Naive B cell (primary cell): Measurements from ENCODE around the gene TMOD2. TPM values are rescaled to one million over a fixed set of nuclear protein-coding genes. Genes with fewer than 3 reads are reported as not detected.

Experiments
- ATAC-seq, 2 donors: fragments of 150-1000 bp; cut with Tn5 transposase; 2 replicates each; pipeline ENCODE4 v1.10.0; 2021; ENCODE audit warnings: low read depth in 2 of 2, mild to moderate bottlenecking in 2 of 2, moderate library complexity in 2 of 2
- DNase-seq: peaks from one replicate; pipeline ENCODE4 v3.0.0; 2022
- H3K27ac Mint-ChIP-seq, 6 donors: one replicate each; pipeline ENCODE4 v1.8.0; 2020 to 2022; ENCODE audit warnings: mild to moderate bottlenecking in 6 of 6, mixed read lengths in 6 of 6, moderate library complexity in 5 of 6, inconsistent platforms in 2 of 6
- H3K27me3 Mint-ChIP-seq, 3 donors: one replicate each; pipeline ENCODE4 v1.8.0; 2021 to 2022; ENCODE audit warnings: mixed read lengths in 3 of 3, mild to moderate bottlenecking in 1 of 3
- H3K36me3 Mint-ChIP-seq, 2 donors: one replicate each; pipeline ENCODE4 v1.8.0; 2020 to 2022; ENCODE audit warnings: mixed read lengths in 2 of 2, inconsistent platforms in 1 of 2, mild to moderate bottlenecking in 1 of 2
- H3K4me1 Mint-ChIP-seq, 3 donors: one replicate each; pipeline ENCODE4 v1.8.0; 2020 to 2022; ENCODE audit warnings: mixed read lengths in 3 of 3, inconsistent platforms in 1 of 3, mild to moderate bottlenecking in 1 of 3, moderate library complexity in 1 of 3
- H3K4me3 Mint-ChIP-seq, 8 donors: one replicate each; pipeline ENCODE4 v1.8.0; 2020 to 2022; ENCODE audit warnings: mild to moderate bottlenecking in 8 of 8, mixed read lengths in 8 of 8, moderate library complexity in 8 of 8, inconsistent platforms in 2 of 8
- H3K9me3 Mint-ChIP-seq, 7 donors: one replicate each; pipeline ENCODE4 v1.8.0; 2020 to 2022; ENCODE audit warnings: mixed read lengths in 7 of 7, mild to moderate bottlenecking in 5 of 7, inconsistent platforms in 2 of 7, moderate library complexity in 1 of 7
- polyA plus RNA-seq, 6 donors: library from polyadenylated mRNA; unstranded; fragments of 300-500 nt; fragmentation: Illumina TruSeq; gene quantifications; one replicate each; pipeline ENCODE4 v1.2.3, GENCODE V29; 2021; ENCODE audit warnings: low read depth in 6 of 6

TMOD2 gene
- polyA plus RNA-seq, 6 donors from 2014 or later = 1.4 to 4.1 (median 2.2) TPM

- H3K9me3 Mint-ChIP-seq = peaks cover 5 to 17% (median 13%) of the 10 kb centered on the region in 7 donors
- peaks cover 6 to 11% of the 10 kb centered on the region in 2 donors for H3K36me3 Mint-ChIP-seq
- H3K4me1 Mint-ChIP-seq = peaks cover 7 to 14% (median 11%) of the 10 kb centered on the region in 3 donors
- no peak overlapping the region for H3K27ac Mint-ChIP-seq
- DNase-seq (no peak), ATAC-seq (no peak)
- H3K4me3 Mint-ChIP-seq = peak overlapping the region in 1 of 8 donors; percentile 28
- H3K27me3 Mint-ChIP-seq = peaks cover 0 to 4% (median 0%) of the 10 kb centered on the region in 3 donors
These were observed 74.3 kb downstream of the TMOD2 start for GRCh38 chr15:51825698-51826097.

GRCh38 chr15:51828621-51829375 is 77.4 kb downstream of the TMOD2 start:
- H3K9me3 Mint-ChIP-seq = no peaks in the 10 kb centered on the region
- no peak for DNase-seq
- ATAC-seq = no peak
- peak overlapping the region in 4 of 6 donors; percentile 16 to 93 (median 78) for H3K27ac Mint-ChIP-seq
- peaks cover 30 to 39% (median 35%) of the 10 kb centered on the region in 3 donors for H3K4me1 Mint-ChIP-seq
- no peaks in the 10 kb centered on the region for H3K36me3 Mint-ChIP-seq
- peak overlapping the region; percentile 3 to 97 (median 91) for H3K4me3 Mint-ChIP-seq
- no peaks in the 10 kb centered on the region for H3K27me3 Mint-ChIP-seq

- Mint-ChIP-seq H3K4me1 (peaks cover 30 to 47% (median 40%) of the 10 kb centered on the region in 3 donors), H3K9me3 (no peaks in the 10 kb centered on the region), H3K36me3 (no peaks in the 10 kb centered on the region)
These were observed 78.2 kb downstream of the TMOD2 start, which contains the start of gene TMOD3 for GRCh38 chr15:51829376-51830275. TSS of gene TMOD3 (plus strand) at chr15:51829653. CDS start at chr15:51862885, 33,232 bp downstream.

GRCh38 chr15:51830276-51830806 is 78.9 kb downstream of the TMOD2 start:
- Mint-ChIP-seq H3K4me3 (peak overlapping the region; percentile 89 to 98 (median 96)), H3K36me3 (no peaks in the 10 kb centered on the region), H3K9me3 (no peaks in the 10 kb centered on the region), H3K27me3 (no peaks in the 10 kb centered on the region), H3K4me1 (peaks cover 37 to 55% (median 47%) of the 10 kb centered on the region in 3 donors), H3K27ac (peak overlapping the region; percentile 40 to 93 (median 81))
- ATAC-seq = no peak
- DNase-seq = no peak

More at GRCh38 chr15:51829376-51830275, 78.2 kb downstream of the TMOD2 start, which contains the start of gene TMOD3:
- DNase-seq (peak; percentile 88), ATAC-seq (peak; percentile 89 to 90)
- Mint-ChIP-seq H3K4me3 (peak within 1 kb of the TSS; percentile 89 to 98 (median 96)), H3K27ac (peak within 1 kb of the TSS; percentile 70 to 93 (median 88)), H3K27me3 (no peaks in the 10 kb centered on the region)

- Mint-ChIP-seq H3K27ac (peak overlapping the region in 1 of 6 donors; percentile 12), H3K27me3 (no peaks in the 10 kb centered on the region), H3K4me3 (peak overlapping the region in 1 of 8 donors; percentile 37), H3K4me1 (peaks cover 69 to 87% (median 81%) of the 10 kb centered on the region in 3 donors), H3K36me3 (no peaks in the 10 kb centered on the region), H3K9me3 (no peaks in the 10 kb centered on the region)
- ATAC-seq = no peak
- no peak for DNase-seq
These were observed 82.4 kb downstream of the TMOD2 start for GRCh38 chr15:51833772-51834171.

- no peaks in the 10 kb centered on the region for H3K36me3 Mint-ChIP-seq
- no peak for DNase-seq
These were observed 86.4 kb downstream of the TMOD2 start for GRCh38 chr15:51837792-51838251.

GRCh38 chr15:51838270-51838669 is 86.9 kb downstream of the TMOD2 start:
- Mint-ChIP-seq H3K27ac (peak overlapping the region in 2 of 6 donors; percentile 57 to 87), H3K4me3 (peak overlapping the region in 3 of 8 donors; percentile 1 to 58 (median 39)), H3K36me3 (no peaks in the 10 kb centered on the region), H3K9me3 (no peaks in the 10 kb centered on the region), H3K27me3 (no peaks in the 10 kb centered on the region), H3K4me1 (peaks cover 75 to 87% (median 76%) of the 10 kb centered on the region in 3 donors)
- DNase-seq (no peak), ATAC-seq (no peak)

More at GRCh38 chr15:51837792-51838251, 86.4 kb downstream of the TMOD2 start:
- Mint-ChIP-seq H3K4me1 (peaks cover 72 to 86% (median 73%) of the 10 kb centered on the region in 3 donors), H3K4me3 (peak overlapping the region in 6 of 8 donors; percentile 1 to 58 (median 22)), H3K27ac (peak overlapping the region in 4 of 6 donors; percentile 26 to 87 (median 72)), H3K27me3 (no peaks in the 10 kb centered on the region), H3K9me3 (no peaks in the 10 kb centered on the region)
- peak; percentile 75 to 77 for ATAC-seq

GRCh38 chr15:51840692-51841091 is 89.3 kb downstream of the TMOD2 start:
- ATAC-seq = no peak
- H3K27me3 Mint-ChIP-seq = no peaks in the 10 kb centered on the region
- H3K4me3 Mint-ChIP-seq = no peak overlapping the region
- peaks cover 66 to 79% (median 69%) of the 10 kb centered on the region in 3 donors for H3K4me1 Mint-ChIP-seq
- DNase-seq = no peak
- H3K36me3 Mint-ChIP-seq = no peaks in the 10 kb centered on the region
- no peaks in the 10 kb centered on the region for H3K9me3 Mint-ChIP-seq
- no peak overlapping the region for H3K27ac Mint-ChIP-seq

GRCh38 chr15:51841406-51842040 is 90.1 kb downstream of the TMOD2 start:
- peaks cover 60 to 77% (median 63%) of the 10 kb centered on the region in 3 donors for H3K4me1 Mint-ChIP-seq
- no peak for ATAC-seq
- no peaks in the 10 kb centered on the region for H3K9me3 Mint-ChIP-seq
- DNase-seq = no peak
- H3K4me3 Mint-ChIP-seq = peak overlapping the region in 2 of 8 donors; percentile 5 to 31
- H3K27ac Mint-ChIP-seq = peak overlapping the region in 2 of 6 donors; percentile 56 to 72
- no peaks in the 10 kb centered on the region for H3K27me3 Mint-ChIP-seq
- no peaks in the 10 kb centered on the region for H3K36me3 Mint-ChIP-seq

- DNase-seq = no peak
- H3K4me3 Mint-ChIP-seq = peak overlapping the region in 1 of 8 donors; percentile 31
- peak overlapping the region in 2 of 6 donors; percentile 34 to 66 for H3K27ac Mint-ChIP-seq
These were observed 90.9 kb downstream of the TMOD2 start for GRCh38 chr15:51842265-51842664.

GRCh38 chr15:51842852-51843737 is 91.7 kb downstream of the TMOD2 start:
- H3K9me3 Mint-ChIP-seq = no peaks in the 10 kb centered on the region
- ATAC-seq (peak; percentile 56 to 62), DNase-seq (no peak)
- H3K36me3 Mint-ChIP-seq = no peaks in the 10 kb centered on the region
- H3K4me3 Mint-ChIP-seq = peak overlapping the region in 5 of 8 donors; percentile 1 to 55 (median 22)
- H3K4me1 Mint-ChIP-seq = peaks cover 51 to 69% (median 54%) of the 10 kb centered on the region in 3 donors
- H3K27ac Mint-ChIP-seq = peak overlapping the region in 3 of 6 donors; percentile 0 to 45 (median 12)
- no peaks in the 10 kb centered on the region for H3K27me3 Mint-ChIP-seq

More at GRCh38 chr15:51842265-51842664, 90.9 kb downstream of the TMOD2 start:
- ATAC-seq = no peak
- Mint-ChIP-seq H3K27me3 (no peaks in the 10 kb centered on the region), H3K9me3 (no peaks in the 10 kb centered on the region), H3K36me3 (no peaks in the 10 kb centered on the region), H3K4me1 (peaks cover 59 to 75% (median 62%) of the 10 kb centered on the region in 3 donors)
